MCF 10A (cell line): ENCODE measurements around the gene AKNA. TPM values are rescaled to one million over a fixed set of nuclear protein-coding genes. Genes with fewer than 3 reads are reported as not detected.

Source experiments
- BruUV-seq: library from RNA; stranded (reverse); fragments of 400-500 nt; replicated peaks from 2 replicates; lab custom pipeline; 2021; lab: Mats Ljungman, UMichigan
- CTCF ChIA-PET: fragments of 300-600 bp; sonication (Branson Sonifier 250); formaldehyde crosslinking; extraction: SDS; loops from one replicate; lab custom pipeline; 2021; ENCODE audit warnings: antibody characterized with exemption, inconsistent platforms; lab: Yijun Ruan, JAX
- POLR2A ChIA-PET: fragments of 300-600, 350-650 bp; sonication (Branson Sonifier 250); formaldehyde crosslinking; extraction: SDS; loops from one replicate; lab custom pipeline; 2020; ENCODE audit warnings: antibody characterized with exemption, inconsistent platforms; lab: Yijun Ruan, JAX
- DNase-seq: peaks from one replicate; pipeline ENCODE4 v3.0.0-alpha.2; 2018; ENCODE audit not compliant: unreplicated experiment
- H3K27ac Mint-ChIP-seq: one replicate; pipeline ENCODE4 v1.8.0; 2022; ENCODE audit warnings: mild to moderate bottlenecking, low read depth, mixed read lengths; ENCODE audit not compliant: unreplicated experiment
- H3K27me3 Mint-ChIP-seq: one replicate; pipeline ENCODE4 v1.8.0; 2022; ENCODE audit warnings: mixed read lengths; ENCODE audit not compliant: insufficient read depth, unreplicated experiment
- H3K36me3 Mint-ChIP-seq: one replicate; pipeline ENCODE4 v1.8.0; 2022; ENCODE audit warnings: mild to moderate bottlenecking, moderate library complexity, mixed read lengths; ENCODE audit not compliant: insufficient read depth, unreplicated experiment
- H3K4me1 Mint-ChIP-seq: one replicate; pipeline ENCODE4 v1.8.0; 2022; ENCODE audit warnings: mixed read lengths; ENCODE audit not compliant: insufficient read depth, unreplicated experiment
- H3K4me3 Mint-ChIP-seq: one replicate; pipeline ENCODE4 v1.8.0; 2022; ENCODE audit warnings: mild to moderate bottlenecking, moderate library complexity, mixed read lengths; ENCODE audit not compliant: unreplicated experiment
- H3K9me3 Mint-ChIP-seq: one replicate; pipeline ENCODE4 v1.8.0; 2022; ENCODE audit warnings: mixed read lengths; ENCODE audit not compliant: unreplicated experiment
- CTCF ChIP-seq: fragments of 200-600 bp; IDR thresholded peaks from one replicate; pipeline ENCODE4 v1.8.0; 2022; ENCODE audit warnings: antibody characterized with exemption, mild to moderate bottlenecking; ENCODE audit not compliant: unreplicated experiment
- intact Hi-C: fragments of 100-400 bp; cut with micrococcal nuclease; formaldehyde crosslinking; loops from 2 replicates; pipeline ENCODE4 v1.14.1; 2022
- total RNA-seq: library from RNA; stranded (reverse); gene quantifications from 2 replicates; pipeline ENCODE4 v1.2.3, GENCODE V29; 2022

Gene AKNA
- total RNA-seq, 1 experiment from 2014 or later = 10.9 TPM

- ChIA-PET CTCF (no interaction called here), POLR2A (interaction anchor here (0.6 kb wide), 1 partner anchor 275 kb away, joined by 3 read pairs; no protein-coding TSS in a partner anchor)
- Mint-ChIP-seq H3K4me1 (no peaks in the 10 kb centered on the region), H3K36me3 (no peaks in the 10 kb centered on the region), H3K4me3 (no peak overlapping the region), H3K27ac (no peak overlapping the region), H3K9me3 (no peaks in the 10 kb centered on the region), H3K27me3 (no peaks in the 10 kb centered on the region)
- intact Hi-C loops = no loop called here
- BruUV-seq = no TSS peak
- no peak for TF ChIP-seq CTCF
- DNase-seq = no peak
These were observed 75.9 kb downstream of the AKNA start for GRCh38 chr9:114311571-114312512.

- TF ChIP-seq CTCF = no peak
- Mint-ChIP-seq H3K27me3 (no peaks in the 10 kb centered on the region), H3K36me3 (no peaks in the 10 kb centered on the region), H3K27ac (no peak overlapping the region), H3K4me1 (no peaks in the 10 kb centered on the region), H3K9me3 (no peaks in the 10 kb centered on the region), H3K4me3 (no peak overlapping the region)
- no peak for DNase-seq
- BruUV-seq = no TSS peak
- POLR2A ChIA-PET = interaction anchor here (0.7 kb wide), 1 partner anchor 37 kb away, joined by 3 read pairs; no protein-coding TSS in a partner anchor
- CTCF ChIA-PET = interaction anchor here (0.6 to 1.7 kb wide), 5 partner anchors 156 to 705 kb away, joined by 3 to 5 read pairs (median 3); no protein-coding TSS in a partner anchor
- intact Hi-C loops = no loop called here
These were observed 77.0 kb downstream of the AKNA start for GRCh38 chr9:114310471-114311450.

- no peak overlapping the region for H3K4me3 Mint-ChIP-seq
- CTCF ChIA-PET = interaction anchor here (0.8 to 1.7 kb wide), 3 partner anchors 24 to 154 kb away, joined by 3 to 5 read pairs (median 5); no protein-coding TSS in a partner anchor
- no peaks in the 10 kb centered on the region for H3K27me3 Mint-ChIP-seq
- no peak overlapping the region for H3K27ac Mint-ChIP-seq
- intact Hi-C loops = no loop called here
- no peaks in the 10 kb centered on the region for H3K4me1 Mint-ChIP-seq
- POLR2A ChIA-PET = no interaction called here
- no peak for TF ChIP-seq CTCF
- no peak for DNase-seq
- no peaks in the 10 kb centered on the region for H3K36me3 Mint-ChIP-seq
- no peaks in the 10 kb centered on the region for H3K9me3 Mint-ChIP-seq
- BruUV-seq = no TSS peak
These were observed 78.7 kb downstream of the AKNA start for GRCh38 chr9:114309096-114309495.
